Omental fat pad (tissue), 4 donors: ENCODE data around the gene GZMM. TPM values are rescaled to one million over a fixed set of nuclear protein-coding genes. Genes with fewer than 3 reads are reported as not detected.
A peak's percentile ranks its signal among the peaks of the same experiment; 100 is the strongest.
"Not testable (repeated sequence)": the region's sequence is repeated elsewhere in the genome, so short reads cannot be mapped to it uniquely, and the experiment has no call there.

ENCODE experiments used
- ATAC-seq: fragments of 150-250 bp; one replicate; pipeline ENCODE4 v1.9.1; 2016; ENCODE audit warnings: mild to moderate bottlenecking, moderate library complexity; ENCODE audit not compliant: low FRiP score
- DNase-seq: peaks from one replicate; pipeline ENCODE4 v3.0.0-alpha.2; 2019; ENCODE audit warnings: low spot score
- CTCF ChIP-seq, 3 donors: fragments of 450-650 bp; IDR thresholded peaks; one replicate each; pipeline ENCODE4 v1.5.1; 2016 to 2017; ENCODE audit warnings: antibody characterized with exemption in 3 of 3, mild to moderate bottlenecking in 3 of 3, moderate library complexity in 2 of 3
- total RNA-seq, 4 donors: library from RNA; depleted of rRNA; stranded (reverse); fragments of >200 nt; gene quantifications; one replicate each; pipeline ENCODE4 v1.1.0, GENCODE V29; 2016

The GZMM gene
- total RNA-seq, 4 donors from 2014 or later = 1.1 to 3.7 TPM; not detected in 2

GRCh38 chr19:584240-585001, 40.6 kb downstream of the GZMM start:
- peak in 1 of 3 donors; percentile 36 for TF ChIP-seq CTCF (IDR thresholded peaks at IDR 0.05)
- DNase-seq (no peak), ATAC-seq (peak; percentile 7)

- DNase-seq, ATAC-seq: not testable (repeated sequence)
Measured at GRCh38 chr19:585146-585545, 41.3 kb downstream of the GZMM start.

- ATAC-seq (no peak), DNase-seq (no peak)
- no peak for TF ChIP-seq CTCF (IDR thresholded peaks at IDR 0.05)
Measured at GRCh38 chr19:585551-586110, 41.8 kb downstream of the GZMM start.

GRCh38 chr19:588093-588740, 44.4 kb downstream of the GZMM start:
- DNase-seq (no peak), ATAC-seq (no peak)

GRCh38 chr19:588741-589692, 45.2 kb downstream of the GZMM start:
- no peak for TF ChIP-seq CTCF (IDR thresholded peaks at IDR 0.05)
- ATAC-seq (no peak), DNase-seq (no peak)

More at GRCh38 chr19:588093-588740, 44.4 kb downstream of the GZMM start:
- TF ChIP-seq CTCF (IDR thresholded peaks at IDR 0.05) = no peak

GRCh38 chr19:589693-590395, 46.0 kb downstream of the GZMM start, which contains the start of gene HCN2:
TSS of gene HCN2 (plus strand) at chr19:589881. CDS start at chr19:589946, 65 bp downstream.
- no peak for TF ChIP-seq CTCF (IDR thresholded peaks at IDR 0.05)
- DNase-seq (no peak), ATAC-seq (no peak)
